DMS153 (cell line): ENCODE measurements around the gene C19orf25.

Experiments
- DNase-seq: peaks from one replicate; lab custom pipeline; 2025; lab: John Stamatoyannopoulos, UW

The C19orf25 gene

DNA sequence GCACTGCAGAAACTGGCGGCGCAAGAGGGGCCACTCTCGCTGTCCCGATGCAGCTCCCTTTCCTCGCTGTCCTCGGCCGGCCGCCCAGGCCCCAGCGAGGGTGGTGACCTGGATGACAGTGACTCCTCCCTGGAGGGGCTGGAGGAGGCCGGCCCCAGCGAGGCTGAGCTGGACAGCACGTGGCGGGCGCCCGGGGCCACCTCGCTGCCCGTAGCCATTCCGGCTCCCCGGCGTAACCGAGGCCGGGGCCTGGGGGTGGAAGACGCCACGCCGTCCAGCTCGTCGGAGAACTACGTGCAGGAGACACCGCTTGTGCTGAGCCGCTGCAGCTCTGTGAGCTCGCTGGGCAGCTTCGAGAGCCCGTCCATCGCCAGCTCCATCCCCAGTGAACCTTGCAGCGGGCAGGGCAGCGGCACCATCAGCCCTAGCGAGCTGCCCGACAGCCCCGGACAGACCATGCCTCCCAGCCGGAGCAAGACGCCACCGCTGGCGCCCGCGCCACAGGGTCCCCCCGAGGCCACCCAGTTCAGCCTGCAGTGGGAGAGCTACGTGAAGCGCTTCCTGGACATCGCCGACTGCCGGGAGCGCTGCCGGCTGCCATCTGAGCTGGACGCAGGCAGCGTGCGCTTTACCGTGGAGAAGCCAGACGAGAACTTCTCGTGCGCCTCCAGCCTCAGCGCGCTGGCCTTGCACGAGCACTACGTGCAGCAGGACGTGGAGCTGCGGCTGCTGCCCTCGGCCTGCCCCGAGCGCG, 12.4 kb downstream of the C19orf25 start:
- DNase-seq: no peak

DNA sequence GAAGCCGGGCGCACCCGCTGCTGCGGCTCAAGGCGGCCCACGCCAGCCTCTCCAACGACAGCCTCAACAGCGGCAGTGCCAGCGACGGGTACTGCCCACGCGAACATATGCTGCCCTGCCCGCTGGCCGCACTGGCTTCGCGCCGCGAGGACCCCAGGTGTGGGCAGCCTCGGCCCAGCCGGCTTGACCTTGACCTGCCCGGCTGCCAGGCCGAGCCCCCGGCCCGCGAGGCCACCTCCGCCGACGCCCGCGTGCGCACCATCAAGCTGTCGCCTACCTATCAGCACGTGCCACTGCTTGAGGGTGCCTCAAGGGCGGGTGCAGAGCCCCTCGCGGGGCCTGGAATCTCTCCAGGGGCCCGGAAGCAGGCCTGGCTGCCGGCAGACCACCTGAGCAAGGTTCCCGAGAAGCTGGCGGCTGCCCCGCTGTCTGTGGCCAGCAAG, 13.0 kb downstream of the C19orf25 start:
- DNase-seq: no peak

DNA sequence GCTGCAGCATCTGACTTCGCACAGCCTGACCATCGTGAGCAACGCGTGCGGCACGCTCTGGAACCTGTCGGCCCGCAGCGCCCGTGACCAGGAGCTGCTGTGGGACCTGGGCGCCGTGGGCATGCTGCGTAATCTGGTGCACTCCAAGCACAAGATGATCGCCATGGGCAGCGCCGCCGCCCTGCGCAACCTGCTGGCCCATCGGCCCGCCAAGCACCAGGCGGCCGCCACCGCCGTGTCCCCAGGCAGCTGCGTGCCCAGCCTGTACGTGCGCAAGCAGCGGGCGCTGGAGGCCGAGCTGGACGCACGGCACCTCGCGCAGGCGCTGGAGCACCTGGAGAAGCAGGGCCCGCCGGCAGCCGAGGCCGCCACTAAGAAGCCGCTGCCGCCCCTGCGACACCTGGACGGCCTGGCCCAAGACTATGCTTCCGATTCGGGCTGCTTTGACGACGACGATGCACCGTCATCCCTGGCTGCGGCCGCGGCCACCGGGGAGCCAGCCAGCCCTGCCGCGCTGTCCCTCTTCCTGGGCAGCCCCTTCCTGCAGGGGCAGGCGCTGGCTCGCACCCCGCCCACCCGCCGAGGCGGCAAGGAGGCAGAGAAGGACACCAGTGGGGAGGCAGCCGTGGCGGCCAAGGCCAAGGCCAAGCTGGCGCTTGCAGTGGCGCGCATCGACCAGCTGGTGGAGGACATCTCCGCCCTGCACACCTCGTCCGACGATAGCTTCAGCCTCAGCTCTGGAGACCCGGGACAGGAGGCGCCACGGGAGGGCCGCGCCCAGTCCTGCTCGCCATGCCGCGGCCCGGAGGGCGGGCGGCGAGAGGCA, 13.6 kb downstream of the C19orf25 start:
- DNase-seq: no peak

DNA sequence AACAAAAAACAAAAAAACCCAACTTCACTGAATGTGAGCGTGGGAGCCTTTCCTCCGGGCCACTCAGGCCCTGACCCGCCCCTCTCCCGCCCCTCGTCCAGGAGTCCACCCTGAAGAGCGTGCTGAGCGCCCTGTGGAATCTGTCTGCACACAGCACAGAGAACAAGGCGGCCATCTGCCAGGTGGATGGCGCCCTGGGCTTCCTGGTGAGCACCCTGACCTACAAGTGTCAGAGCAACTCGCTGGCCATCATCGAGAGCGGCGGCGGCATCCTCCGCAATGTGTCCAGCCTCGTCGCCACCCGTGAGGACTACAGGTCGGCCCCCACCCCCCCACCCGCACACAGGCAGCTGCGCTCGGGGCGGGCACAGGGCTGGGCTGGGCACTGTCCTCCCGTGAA, 17.2 kb downstream of the C19orf25 start:
- DNase-seq: no peak

DNA sequence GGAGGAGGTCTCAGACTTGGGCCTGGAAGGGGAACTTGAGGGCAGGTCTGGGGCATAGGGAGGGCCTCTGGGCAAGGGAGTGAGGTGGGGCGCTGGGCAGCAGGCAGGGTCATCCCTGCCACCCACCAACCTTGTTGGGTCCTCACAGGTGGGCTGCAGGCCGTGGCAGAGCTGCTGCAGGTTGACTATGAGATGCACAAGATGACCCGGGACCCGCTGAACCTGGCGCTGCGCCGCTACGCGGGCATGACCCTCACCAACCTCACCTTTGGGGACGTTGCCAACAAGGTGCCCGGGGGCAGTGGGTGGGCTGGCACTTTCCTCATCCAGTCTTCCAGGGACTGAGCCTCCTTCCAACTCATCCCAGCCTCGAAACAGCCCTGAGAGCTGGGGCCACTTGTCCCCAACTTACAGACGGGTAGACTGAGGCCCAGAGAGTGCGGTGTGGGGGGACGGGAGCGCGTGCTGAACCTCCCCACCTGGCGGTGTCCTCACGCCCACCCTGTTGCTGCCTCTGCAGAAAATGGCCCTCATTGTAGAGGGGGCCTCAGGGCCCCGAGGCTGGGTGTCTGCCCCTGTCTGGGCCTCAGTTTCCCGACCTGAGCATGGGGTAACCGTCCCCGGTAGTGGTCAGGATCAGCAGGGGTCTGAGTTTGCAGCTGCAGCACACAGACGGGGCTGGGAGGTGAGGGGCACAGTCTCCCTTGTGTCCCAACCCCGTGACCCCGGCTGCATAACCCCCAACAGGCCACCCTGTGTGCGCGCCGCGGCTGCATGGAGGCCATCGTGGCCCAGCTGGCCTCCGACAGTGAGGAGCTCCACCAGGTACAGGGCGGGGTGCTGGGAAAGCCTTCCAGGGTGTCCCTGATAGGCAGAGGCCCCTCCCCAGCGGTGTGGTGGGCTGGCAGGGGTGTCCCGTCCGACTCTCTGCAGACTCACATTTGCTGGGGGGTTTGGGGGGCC, 18.7 kb downstream of the C19orf25 start:
- no peak for DNase-seq

DNA sequence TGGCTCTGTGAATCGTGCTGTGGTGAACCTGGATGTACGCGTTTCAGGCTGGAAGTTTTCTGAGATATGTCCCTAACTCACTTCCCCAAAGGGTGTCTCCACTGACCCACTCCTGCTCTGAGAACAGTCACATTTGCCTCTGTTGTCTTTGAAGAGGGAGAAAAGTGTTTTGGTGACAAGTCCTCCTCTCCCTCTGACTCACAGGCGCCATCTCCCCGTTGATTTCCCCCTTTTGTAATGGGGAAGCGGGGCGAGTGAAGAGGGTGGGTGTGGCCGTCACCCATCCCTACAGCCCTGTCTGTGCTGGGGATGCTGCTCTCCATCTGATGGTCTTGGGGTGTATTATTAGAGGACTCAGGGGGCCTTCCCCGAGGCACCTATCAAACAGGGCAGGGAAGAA, 19.5 kb downstream of the C19orf25 start:
- DNase-seq: no peak

DNA sequence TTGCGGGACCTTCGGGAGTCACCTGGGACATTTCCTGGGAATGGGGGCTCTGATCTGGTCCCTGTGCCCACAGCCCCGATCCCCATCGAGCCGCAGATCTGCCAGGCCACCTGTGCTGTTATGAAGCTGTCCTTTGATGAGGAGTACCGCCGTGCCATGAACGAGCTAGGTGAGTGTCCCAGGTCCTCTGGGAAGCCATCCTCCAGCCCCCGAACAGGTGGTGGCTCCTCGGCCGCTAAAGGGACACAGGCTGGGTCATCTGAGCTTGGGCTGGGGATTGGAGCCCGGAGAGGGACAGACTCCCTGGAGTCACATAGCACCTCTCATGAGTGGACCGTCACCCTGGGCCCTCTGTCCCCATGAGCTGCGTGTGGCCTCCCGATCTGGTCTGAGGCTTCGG, 21.1 kb downstream of the C19orf25 start:
- DNase-seq: no peak

DNA sequence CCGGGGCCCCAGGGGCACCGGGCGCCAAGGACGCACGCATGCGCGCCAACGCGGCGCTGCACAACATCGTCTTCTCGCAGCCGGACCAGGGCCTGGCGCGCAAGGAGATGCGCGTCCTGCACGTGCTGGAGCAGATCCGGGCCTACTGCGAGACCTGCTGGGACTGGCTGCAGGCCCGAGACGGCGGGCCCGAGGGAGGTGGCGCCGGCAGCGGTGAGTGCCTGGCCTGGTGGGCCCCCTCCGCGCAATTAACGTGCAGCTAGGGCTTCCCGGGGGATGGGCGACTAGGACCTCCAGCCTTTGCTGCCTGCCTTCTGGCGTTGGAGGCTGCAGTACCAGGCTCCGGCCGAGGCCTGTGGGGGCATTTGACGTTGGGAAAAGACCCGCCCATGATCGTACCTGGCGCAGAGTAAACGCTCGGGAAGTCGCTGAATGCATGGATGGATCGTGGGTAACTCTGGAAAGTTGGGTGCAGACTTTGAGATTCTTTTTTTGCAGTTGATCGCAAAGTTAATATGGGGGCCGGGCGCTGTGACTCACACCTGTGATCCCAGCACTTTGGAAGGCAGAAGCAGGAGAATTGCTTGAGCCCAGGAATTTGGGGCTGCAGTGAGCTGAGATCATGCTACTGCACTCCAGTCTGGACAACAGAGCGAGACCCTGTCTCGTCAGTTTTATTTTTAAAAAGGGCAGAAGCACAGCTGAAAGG, 21.8 kb downstream of the C19orf25 start:
- DNase-seq: no peak

DNA sequence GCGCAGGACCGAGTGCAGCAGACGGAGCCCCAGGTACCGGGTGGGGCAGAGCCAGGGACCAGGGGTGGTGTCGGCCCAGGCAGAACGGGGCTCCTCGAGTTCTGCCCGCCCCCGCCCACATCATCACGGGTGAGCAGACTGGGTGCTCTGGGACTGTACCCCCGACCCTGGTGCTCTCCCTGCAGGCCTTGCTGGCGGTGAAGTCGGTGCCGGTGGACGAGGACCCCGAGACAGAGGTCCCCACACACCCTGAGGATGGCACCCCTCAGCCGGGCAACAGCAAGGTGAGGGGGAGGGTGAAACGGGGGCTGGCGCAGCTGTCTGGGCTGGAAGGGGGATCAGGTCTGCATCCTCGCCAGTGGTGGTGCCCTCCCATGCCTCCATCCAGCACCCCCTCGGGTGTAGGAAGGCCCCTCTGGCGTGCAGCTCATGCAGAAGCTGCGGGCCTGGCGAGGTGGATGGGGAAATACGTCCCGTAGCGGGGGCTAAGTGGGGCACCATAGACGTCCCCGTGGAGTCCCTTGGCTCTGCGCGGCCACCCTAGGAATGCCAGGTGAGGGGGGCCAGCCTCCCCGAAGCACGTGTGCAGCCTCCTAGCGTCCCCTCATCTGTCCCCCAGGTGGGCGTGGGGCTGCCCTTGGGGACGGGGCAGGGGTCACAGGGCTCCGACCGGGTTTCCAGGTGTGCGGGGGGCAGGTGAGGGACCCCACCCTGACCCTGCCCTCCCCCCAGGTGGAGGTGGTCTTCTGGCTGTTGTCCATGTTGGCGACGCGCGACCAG, 22.7 kb downstream of the C19orf25 start:
- DNase-seq: no peak

DNA sequence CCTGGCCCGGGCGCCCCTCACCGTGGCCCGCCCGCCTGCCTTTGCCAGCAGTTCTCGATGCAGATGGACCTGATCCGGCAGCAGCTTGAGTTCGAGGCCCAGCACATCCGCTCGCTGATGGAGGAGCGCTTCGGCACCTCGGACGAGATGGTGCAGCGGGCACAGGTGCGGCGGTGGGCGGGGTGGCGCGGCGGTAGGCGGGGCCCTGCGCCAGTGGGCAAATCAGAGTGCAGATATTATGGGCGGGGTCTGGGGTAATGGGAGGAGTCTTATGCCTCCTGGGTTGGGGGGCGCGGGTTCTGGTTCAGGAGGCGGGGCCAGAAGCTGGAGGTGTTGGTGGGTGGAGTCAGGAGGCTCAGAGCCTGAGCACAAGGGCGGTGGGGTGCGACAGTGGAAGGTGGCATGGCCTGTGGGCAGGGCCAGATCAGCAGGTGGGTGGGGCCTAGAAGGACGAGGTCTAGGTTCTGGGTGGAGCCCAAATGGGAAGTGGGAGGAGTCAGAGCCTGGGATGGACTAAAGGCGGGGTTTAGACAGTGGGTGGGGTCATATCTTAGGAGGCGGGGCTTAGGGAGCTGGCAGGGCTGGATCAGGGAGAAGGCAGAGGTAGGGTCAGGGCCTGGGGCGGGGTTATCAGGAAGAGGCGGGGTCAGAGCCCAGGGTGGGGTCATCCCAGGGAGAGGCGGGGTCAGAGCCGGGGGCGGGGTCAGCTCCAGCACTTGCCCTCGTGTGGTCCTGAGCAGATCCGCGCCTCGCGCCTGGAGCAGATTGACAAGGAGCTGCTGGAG, 23.5 kb downstream of the C19orf25 start:
- DNase-seq: no peak

DNA sequence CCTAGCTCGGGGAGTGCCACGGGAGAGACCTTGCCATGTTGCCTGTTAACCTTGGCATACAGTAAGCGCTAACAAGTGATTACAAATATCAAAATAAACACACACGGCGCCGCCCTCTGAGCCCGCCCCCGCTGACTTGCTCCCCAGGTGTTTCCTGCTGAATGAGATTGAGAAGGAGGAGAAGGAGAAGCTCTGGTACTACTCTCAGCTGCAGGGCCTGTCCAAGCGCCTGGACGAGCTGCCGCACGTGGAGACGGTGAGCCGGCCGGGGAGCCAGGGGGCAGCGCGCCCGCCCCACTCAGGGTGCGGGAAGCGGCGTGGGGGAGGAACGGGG, 24.0 kb downstream of the C19orf25 start:
- no peak for DNase-seq

DNA sequence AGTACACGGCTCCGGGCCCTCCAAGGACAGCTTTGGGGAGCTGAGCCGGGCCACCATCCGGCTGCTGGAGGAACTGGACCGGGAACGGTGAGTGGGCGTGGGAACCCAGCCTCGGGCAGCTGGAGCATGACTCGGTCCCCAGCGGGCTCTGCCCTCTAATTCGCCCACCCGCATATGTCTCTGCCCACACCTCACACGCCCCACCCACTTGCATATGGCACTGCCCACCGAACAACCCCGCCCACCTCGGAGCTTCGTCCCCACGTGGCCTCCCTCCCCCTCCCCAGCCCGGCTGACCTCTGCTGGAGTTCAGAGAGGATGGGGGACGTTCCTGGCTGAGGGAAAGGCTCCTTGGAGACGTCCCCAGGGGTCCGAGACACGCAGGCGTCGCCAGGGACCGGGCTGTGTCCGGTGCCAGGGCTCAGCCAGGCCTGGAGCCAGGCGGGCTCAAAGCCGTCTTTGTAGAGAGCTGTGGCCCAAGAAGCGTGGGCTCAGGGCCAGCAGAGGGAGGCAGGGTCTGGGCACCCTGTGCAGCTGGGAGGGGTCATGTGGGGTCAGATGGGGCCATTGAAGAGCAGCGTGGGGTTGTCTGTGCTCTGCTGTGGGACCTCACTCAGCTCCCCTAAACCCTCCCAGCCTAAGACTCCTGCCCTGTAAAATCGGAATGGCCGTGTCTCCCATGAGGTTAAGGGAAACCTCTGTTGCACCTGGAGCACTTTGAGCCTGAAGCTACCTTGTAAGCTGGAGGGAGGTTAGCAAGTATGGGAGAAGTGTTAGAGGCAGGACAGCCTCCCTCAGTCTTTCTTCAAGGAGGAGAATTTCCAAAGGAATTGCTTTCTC, 25.3 kb downstream of the C19orf25 start:
- no peak for DNase-seq

DNA sequence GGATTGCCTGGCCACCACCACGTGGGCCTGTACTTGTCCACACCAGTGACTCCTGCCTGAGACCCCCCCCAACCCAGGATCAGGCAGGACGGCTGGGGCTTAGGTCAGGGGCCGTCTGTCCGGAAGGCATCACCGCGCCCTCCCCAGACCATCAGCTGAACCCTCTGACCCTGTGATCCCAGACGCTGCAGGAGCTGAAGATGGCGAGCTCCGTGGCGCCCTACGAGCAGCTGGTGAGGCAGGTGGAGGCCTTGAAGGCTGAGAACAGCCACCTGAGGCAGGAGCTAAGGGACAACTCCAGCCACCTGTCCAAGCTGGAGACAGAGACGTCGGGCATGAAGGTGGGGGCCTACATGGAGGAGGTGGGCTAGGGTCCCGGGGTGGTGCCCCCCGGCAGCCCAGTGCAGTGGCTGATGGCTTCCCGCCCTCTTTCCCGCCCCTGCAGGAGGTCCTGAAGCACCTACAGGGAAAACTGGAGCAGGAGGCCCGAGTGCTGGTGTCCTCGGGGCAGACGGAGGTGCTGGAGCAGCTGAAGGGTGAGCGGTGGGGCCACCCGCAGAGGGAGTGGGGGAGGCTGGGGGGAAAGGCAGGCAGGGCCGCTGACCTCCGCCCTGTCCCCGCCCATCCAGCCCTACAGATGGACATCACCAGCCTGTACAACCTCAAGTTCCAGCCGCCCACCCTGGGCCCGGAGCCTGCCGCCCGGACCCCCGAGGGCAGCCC, 26.1 kb downstream of the C19orf25 start:
- no peak for DNase-seq

DNA sequence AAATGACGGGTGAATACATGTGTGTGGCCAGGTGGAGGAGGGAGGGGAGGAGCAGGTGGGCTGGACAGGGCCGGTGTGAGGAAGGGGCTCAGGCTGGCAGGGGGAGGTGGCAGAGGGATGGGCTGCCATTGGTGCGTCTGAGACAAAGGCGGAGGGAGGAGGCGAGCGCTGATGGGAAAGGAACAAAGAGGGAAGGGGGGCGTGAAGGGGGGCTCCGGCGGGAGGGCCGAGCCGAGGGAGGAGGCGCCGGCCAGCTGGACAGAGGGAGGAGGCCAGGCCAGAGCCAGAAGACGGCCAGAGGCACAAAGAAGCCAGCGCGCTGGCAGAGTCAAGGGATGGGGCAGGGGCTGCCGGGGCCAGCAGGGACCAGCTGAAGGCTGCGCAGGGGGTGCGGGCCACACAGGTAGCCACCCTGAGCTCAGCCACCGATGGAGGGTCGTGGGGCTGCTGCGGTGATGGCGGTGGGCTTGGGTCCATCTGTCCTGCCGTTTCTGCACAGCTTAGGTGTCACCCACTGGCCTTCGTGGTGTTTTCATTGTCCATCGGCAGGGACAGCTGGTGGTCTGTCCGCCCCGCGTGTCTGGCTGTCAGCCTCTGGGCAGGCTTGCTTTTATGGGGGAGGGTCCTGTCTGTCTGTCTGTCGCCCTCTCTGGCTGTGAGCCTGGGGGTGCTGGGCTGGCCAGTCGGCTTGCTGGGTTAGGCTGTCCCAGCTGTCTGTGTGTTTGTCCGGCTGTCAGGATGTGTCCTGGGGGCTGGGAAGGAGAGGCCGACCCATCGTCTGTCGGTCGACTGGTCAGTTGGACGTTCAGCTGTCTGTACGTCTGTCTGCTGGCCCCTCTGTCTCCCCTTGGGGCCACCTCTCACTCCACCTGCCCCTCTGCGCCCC, 26.9 kb downstream of the C19orf25 start:
- DNase-seq: no peak

DNA sequence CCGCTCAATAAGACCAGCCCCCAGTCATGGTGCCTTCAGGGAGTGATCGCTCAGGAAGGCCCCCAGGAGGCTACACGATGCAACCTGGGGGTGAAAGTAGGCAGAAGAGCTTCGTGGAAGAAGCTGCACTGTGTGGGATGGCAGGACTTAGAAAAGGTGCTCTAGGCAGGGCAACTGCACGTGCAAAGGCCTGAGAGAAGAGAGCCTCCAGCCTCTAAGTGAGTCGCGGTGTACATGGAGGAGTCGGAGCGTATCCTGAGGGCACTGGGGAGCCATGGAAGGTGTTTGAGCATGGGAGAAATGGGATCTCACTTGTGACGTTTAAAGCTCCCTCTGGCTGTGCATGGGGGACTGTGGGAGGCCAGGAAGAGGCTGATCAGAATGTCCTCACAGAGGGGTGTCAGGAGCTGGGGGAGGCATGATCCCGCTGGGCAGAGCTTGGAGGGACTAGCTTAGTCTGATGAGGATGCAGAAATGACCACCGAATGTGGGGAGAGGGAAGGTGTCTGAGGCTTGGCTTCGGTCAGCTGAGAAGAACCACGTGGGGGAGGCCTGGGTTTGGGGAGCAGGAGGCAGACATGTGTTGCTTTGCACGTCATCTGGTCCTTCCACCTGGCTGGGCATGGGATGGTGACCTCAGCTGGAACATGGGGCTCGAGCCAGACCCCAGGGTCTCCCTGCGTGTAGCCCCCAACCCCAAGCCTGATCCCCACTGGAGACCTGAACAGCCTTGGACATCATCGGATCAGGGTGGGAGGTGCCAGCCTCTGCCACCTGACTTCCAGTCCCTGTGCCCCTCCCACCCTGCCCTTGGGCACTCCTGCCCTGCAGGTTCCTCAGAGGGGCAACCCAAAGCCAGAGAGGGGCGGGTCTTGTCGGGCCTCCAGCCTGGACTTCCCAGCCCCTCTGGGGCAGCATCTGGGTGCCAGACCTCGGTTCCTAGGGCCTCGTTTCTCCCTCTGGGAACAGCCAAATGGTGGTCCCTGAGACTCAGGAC, 28.0 kb downstream of the C19orf25 start:
- no peak for DNase-seq
